ENCODE results near the gene RAPSN.

DNA sequence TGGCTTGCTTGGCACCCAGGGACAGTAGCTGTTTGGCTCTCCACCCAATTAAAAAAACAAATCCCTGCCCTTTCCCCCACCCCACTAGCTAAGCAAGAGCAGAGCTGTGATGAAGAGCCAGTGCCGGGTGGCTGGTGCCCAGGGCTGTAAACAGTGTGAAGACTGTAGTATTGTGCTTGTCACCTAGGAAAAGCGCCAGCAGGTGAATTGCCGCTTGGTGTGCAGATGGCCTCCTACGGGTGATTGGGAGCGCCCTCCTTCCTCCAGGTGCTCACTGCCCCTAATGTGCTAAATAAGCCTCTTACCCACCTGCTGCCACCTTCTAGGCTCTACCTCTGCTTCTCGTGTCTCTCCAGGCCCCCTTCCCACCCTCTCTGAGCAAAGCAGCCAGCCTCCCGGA, 18.4 kb upstream of the RAPSN start:
- TF ChIP-seq POLR2AphosphoS5 (IDR thresholded peaks at IDR 0.05; ENCODE audit: borderline replicate concordance, low read depth, low read length) (no peak), EZH2 (IDR thresholded peaks at IDR 0.05) (no peak)
